ENCODE results near the gene NOS1AP.

Gene NOS1AP

DNA sequence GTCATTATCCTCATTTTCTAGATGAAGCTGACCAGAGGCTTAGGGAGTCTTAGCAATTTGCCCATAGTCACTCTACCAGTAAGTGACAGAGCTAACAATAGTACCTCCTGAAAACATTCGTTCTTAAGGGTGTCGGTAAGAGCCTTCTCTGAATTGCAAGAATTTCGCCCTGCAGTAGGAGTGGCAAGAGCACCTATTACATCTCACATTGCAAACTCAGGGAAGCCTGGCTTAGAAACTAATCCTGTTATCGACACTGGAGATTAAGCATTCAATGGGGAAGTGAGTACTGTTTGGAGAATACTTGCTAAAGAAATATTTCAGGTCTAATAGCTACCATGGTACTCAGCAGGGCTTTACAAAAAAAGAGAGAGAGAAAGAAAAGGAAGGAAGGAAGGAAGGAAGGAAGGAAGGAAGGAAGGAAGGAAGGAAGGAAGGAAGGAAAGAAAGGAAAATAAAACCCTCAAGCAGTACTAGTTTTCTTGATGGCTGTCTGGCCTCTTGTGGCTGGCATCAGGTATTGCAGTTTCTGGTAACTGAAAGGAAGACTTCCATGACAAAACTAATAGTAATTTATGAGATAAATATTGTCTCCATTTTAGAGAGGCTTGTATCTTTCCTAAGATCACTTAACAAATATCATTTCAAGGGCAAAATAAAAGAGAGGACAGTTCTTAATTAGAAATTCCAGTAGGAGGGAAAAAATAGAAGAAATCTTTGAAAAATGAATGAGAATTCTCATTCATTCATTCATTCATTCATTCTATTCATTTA lies 322.5 kb downstream of the NOS1AP start:
- peak; percentile 51 for DNase-seq (ENCODE audit: extremely low spot score)
- ChIA-PET CTCF (interaction anchor here (0.9 to 4.2 kb wide), 9 partner anchors 10 to 337 kb away, joined by 3 to 28 read pairs (median 6); partner anchors contain the start of gene C1orf226), POLR2A (no interaction called here)
- TF ChIP-seq, protein P1, sequence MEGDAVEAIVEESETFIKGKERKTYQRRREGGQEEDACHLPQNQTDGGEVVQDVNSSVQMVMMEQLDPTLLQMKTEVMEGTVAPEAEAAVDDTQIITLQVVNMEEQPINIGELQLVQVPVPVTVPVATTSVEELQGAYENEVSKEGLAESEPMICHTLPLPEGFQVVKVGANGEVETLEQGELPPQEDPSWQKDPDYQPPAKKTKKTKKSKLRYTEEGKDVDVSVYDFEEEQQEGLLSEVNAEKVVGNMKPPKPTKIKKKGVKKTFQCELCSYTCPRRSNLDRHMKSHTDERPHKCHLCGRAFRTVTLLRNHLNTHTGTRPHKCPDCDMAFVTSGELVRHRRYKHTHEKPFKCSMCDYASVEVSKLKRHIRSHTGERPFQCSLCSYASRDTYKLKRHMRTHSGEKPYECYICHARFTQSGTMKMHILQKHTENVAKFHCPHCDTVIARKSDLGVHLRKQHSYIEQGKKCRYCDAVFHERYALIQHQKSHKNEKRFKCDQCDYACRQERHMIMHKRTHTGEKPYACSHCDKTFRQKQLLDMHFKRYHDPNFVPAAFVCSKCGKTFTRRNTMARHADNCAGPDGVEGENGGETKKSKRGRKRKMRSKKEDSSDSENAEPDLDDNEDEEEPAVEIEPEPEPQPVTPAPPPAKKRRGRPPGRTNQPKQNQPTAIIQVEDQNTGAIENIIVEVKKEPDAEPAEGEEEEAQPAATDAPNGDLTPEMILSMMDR (IDR thresholded peaks at IDR 0.05; ENCODE audit: control extremely low read depth, extremely low read depth, low read depth, missing control alignments): peak; percentile 80

DNA sequence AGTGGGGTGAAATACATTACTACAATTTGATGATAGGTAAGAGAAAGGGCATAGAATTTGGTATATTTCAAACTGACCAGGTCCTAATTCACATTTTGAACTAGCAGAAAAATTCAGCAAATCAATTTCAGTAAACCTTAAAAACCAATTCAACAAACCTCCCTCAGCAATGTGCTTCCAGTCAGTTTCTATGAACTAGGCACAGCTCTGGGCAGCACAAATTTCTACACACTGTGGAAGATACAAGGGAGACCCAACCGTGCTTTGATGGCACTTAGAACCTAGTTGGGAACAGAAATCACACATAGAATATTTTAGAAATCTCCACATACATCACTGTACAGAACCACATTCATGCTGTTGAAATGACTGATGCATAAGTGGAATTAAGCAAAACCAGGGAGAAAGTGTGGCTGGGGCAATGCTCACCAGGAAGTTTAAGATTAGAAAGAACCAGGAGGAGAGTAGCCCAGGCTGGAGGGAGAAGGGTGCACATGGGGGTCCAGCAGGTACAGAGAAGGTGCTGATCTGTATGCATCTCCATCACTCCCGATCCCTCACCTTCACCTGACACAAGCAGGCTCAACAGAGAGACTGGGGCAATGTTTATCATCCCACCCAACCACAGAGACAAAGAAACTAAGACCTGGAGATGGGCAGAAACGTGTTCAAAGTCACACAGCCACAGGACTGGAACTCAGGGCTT lies 326.9 kb downstream of the NOS1AP start:
- TF ChIP-seq, protein P1 (IDR thresholded peaks at IDR 0.05; ENCODE audit: control extremely low read depth, extremely low read depth, low read depth, missing control alignments): no peak
- DNase-seq (ENCODE audit: extremely low spot score): no peak
- ChIA-PET POLR2A (no interaction called here), CTCF (interaction anchor here (0.9 kb wide), 1 partner anchor 340 kb away, joined by 3 read pairs; no protein-coding TSS in a partner anchor)

DNA sequence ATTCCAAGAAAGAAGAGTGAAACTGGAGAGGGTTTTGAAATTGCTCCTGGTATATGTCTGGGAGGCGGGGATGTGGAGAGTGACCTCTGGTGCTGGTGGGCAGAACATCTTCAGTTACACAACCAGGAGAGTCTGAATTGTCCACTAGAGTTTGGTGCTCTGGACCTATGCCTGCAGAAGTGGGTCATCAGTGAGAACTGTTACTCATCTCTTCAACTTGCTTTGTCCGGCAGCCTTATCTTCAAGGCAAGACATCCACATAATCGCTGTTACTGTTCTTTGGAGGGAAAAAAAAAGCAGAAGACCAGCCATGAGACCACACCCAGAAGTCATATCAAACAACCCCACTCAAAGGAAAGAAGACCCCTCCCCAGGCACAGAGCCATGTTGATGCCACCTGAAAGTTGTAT lies 327.6 kb downstream of the NOS1AP start:
- ChIA-PET POLR2A (no interaction called here), CTCF (no interaction called here)
- DNase-seq (ENCODE audit: extremely low spot score): no peak
- TF ChIP-seq, protein P1 (IDR thresholded peaks at IDR 0.05; ENCODE audit: control extremely low read depth, extremely low read depth, low read depth, missing control alignments): no peak

DNA sequence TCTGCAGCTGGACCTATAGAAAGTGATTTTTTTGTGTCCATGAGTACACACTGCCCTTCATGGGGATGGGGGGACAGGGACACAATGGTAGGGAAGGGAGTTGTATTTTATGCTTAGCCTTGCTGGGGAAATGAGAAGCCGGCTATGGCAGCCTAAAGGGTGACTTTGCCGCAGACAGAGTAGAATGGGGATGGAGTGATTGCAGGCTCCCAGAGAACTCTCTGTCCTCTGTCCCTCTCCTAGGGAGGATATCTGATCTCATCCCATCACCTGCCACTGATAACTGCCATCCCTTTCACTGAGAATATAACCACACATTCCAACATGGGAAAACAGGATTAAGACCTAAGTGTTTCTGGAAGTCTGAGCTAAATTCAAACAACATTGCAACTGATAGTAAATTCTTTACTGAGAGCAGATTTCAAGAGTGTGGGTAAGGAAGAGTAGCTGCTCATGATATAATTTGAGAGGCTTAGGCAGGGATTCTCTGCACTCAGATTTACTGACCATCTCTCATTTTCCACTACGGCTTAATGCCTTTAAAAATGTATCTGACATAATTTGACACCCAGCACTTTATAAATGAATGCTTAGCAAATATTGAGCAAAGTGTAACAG lies 328.6 kb downstream of the NOS1AP start:
- TF ChIP-seq, protein P1 (IDR thresholded peaks at IDR 0.05; ENCODE audit: control extremely low read depth, extremely low read depth, low read depth, missing control alignments): no peak
- POLR2A ChIA-PET: no interaction called here
- no peak for DNase-seq (ENCODE audit: extremely low spot score)
- CTCF ChIA-PET: no interaction called here

DNA sequence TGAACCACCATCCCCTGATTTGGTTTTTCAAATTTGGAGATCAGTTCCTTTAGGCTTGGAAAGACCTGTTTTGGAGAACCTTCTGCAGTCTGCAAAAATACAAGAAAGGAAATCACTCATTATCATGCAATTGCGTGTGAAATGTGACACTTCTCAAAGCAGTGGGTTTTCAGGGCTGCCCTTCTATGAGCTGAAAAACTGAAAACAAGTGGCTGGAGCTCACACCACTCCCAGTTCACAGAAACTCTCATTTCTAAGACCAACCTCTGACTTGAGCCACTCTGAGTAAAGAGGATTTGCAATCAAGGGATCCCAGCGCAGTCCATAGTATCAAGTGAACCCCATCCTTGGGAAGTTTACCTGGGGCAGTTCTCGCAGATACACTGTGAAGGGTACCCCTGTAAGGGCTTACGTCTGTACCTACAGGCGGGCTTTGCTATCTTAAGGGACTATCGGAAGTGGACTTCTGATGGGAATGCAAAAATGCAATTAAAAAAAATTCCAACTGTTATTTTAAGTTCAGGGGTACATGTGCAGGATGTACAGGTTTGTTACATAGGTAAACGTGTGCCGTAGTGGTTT lies 329.6 kb downstream of the NOS1AP start:
- TF ChIP-seq, protein P1 (IDR thresholded peaks at IDR 0.05; ENCODE audit: control extremely low read depth, extremely low read depth, low read depth, missing control alignments): no peak
- POLR2A ChIA-PET: no interaction called here
- CTCF ChIA-PET: interaction anchor here (1.5 kb wide), 1 partner anchor 343 kb away, joined by 3 read pairs; no protein-coding TSS in a partner anchor
- DNase-seq (ENCODE audit: extremely low spot score): no peak

DNA sequence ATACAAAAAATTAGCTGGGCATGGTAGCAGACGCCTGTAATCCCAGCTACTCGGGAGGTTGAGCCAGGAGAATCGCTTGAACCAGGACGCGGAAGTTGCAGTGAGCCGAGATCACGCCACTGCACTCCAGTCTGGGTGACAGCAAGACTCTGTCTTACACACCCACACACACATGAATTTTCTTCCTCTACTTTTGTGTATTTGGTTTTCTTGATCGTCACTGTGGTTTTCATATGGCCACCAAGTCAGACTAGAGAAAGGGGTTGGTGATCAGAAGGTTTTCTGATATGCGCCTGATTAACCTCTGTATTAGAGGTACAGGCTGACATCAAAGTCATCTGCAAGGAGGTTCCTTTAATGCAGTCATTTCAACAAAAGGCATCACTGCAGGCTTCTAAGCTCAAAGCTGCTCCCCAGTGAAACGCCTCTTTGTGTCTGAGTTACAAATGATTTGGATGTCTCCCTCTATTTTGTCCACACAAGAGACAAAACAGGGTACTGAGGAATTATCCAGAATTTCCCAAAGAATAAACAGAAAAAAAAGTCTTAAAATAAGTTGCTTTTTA lies 331.4 kb downstream of the NOS1AP start:
- ChIA-PET CTCF (no interaction called here), POLR2A (no interaction called here)
- TF ChIP-seq, protein P1 (IDR thresholded peaks at IDR 0.05; ENCODE audit: control extremely low read depth, extremely low read depth, low read depth, missing control alignments): no peak
- DNase-seq (ENCODE audit: extremely low spot score): no peak
